ENCODE data around the gene ZG16. TPM values are rescaled to one million over a fixed set of nuclear protein-coding genes. Genes with fewer than 3 reads are reported as not detected.

The ZG16 gene
- total and polyA plus RNA-seq, 9 of the 15 experiments (the other 6 are each of a cell fraction or from before 2014, with no cell fraction given) = 0.04 TPM; not detected in 8

- TF ChIP-seq PCBP2 (IDR thresholded peaks at IDR 0.05; ENCODE audit: low read depth, low read length, poor library complexity, severe bottlenecking) = no peak
- TF ChIP-seq SREBF1 (IDR thresholded peaks at IDR 0.05; ENCODE audit: borderline replicate concordance, low read depth, low read length) = no peak
- peak; percentile 67; the same call in 1 of the 2 replicates for TF ChIP-seq ZNF589 (CRISPR knock-in tag; IDR thresholded peaks at IDR 0.05; ENCODE audit: low read depth)
- no peak for TF ChIP-seq HES1 (IDR thresholded peaks at IDR 0.05; ENCODE audit: low read depth)
- peak; percentile 56; the same call in 1 of the 2 replicates for TF ChIP-seq TOE1 (IDR thresholded peaks at IDR 0.05; ENCODE audit: borderline replicate concordance)
- peak; percentile 85; the same call in 1 of the 2 replicates for TF ChIP-seq TOE1 (CRISPR knock-in tag; IDR thresholded peaks at IDR 0.05; ENCODE audit: borderline replicate concordance, low read depth)
- peak; percentile 86 for TF ChIP-seq SAP30 (IDR thresholded peaks at IDR 0.05; ENCODE audit: borderline replicate concordance, insufficient read depth, low read depth, low read length, poor library complexity, severe bottlenecking)
- peak; percentile 91 for TF ChIP-seq SP1 (CRISPR knock-in tag; IDR thresholded peaks at IDR 0.05)
- peak; percentile 62; the same call in 1 of the 2 replicates for TF ChIP-seq FOXK1 (CRISPR knock-in tag; IDR thresholded peaks at IDR 0.05; ENCODE audit: borderline replicate concordance)
- TF ChIP-seq ID3 (CRISPR knock-in tag; IDR thresholded peaks at IDR 0.05) = no peak
- TF ChIP-seq ID3 (tag; IDR thresholded peaks at IDR 0.05) = peak; percentile 67; the same call in 1 of the 2 replicates
- TF ChIP-seq TCF7L2 (IDR thresholded peaks at IDR 0.05; ENCODE audit: low read depth, low read length) = no peak
- TF ChIP-seq MYC (IDR thresholded peaks at IDR 0.05; ENCODE audit: low read depth, low read length) = peak; percentile 81
- peak; percentile 92; the same call in 1 of the 2 replicates for TF ChIP-seq MYC (CRISPR knock-in tag; IDR thresholded peaks at IDR 0.05; ENCODE audit: borderline replicate concordance, low read depth)
- TF ChIP-seq HNRNPL (IDR thresholded peaks at IDR 0.05; ENCODE audit: low read depth, low read length) = peak; percentile 72; the same call in 1 of the 2 replicates
- TF ChIP-seq PHTF2 (CRISPR knock-in tag; IDR thresholded peaks at IDR 0.05) = 0 out of 2 replicates have a peak, but pooled peaks have one; percentile 36
- peak; percentile 89 for TF ChIP-seq NKRF (IDR thresholded peaks at IDR 0.05; ENCODE audit: borderline replicate concordance)
- peak; percentile 40 for TF ChIP-seq TFE3 (CRISPR knock-in tag; IDR thresholded peaks at IDR 0.05)
- no peak for TF ChIP-seq ZFP30 (CRISPR knock-in tag; IDR thresholded peaks at IDR 0.05; ENCODE audit: borderline replicate concordance)
- peak; percentile 99 for TF ChIP-seq MAX (CRISPR knock-in tag; IDR thresholded peaks at IDR 0.05)
- no peak for TF ChIP-seq EWSR1 (IDR thresholded peaks at IDR 0.05; ENCODE audit: borderline replicate concordance, low read depth, partially characterized antibody)
Measured at GRCh38 chr16:29807426-29808218, 29.6 kb downstream of the ZG16 start (continued).
